SK-N-SH (cell line): Measurements from ENCODE around the gene BICD2. TPM values are rescaled to one million over a fixed set of nuclear protein-coding genes. Genes with fewer than 3 reads are reported as not detected.

Source experiments
- CHD2 ChIP-seq: fragments of 150-350 bp; IDR thresholded peaks from 2 replicates; pipeline ENCODE4 v1.6.1; 2018; ENCODE audit warnings: low read length; ENCODE audit not compliant: partially characterized antibody
- GABPA ChIP-seq: IDR thresholded peaks from 2 replicates; pipeline ENCODE4 v1.4.0; 2012; ENCODE audit warnings: low read depth, mild to moderate bottlenecking
- GATA2 ChIP-seq: sonication (generic); formaldehyde crosslinking; IDR thresholded peaks from 2 replicates; pipeline ENCODE4 v1.5.0; 2020; ENCODE audit warnings: mild to moderate bottlenecking, missing genetic modification reagents
- MEF2A ChIP-seq: IDR thresholded peaks from 2 replicates; pipeline ENCODE4 v1.4.0; 2012; ENCODE audit warnings: low read depth, borderline replicate concordance
- NFIC ChIP-seq: IDR thresholded peaks from 2 replicates; pipeline ENCODE4 v1.4.0; 2012; ENCODE audit warnings: borderline replicate concordance
- NRF1 ChIP-seq: IDR thresholded peaks from 2 replicates; pipeline ENCODE4 v1.6.1; 2012; ENCODE audit warnings: low read depth, mild to moderate bottlenecking, low read length
- POLR2AphosphoS5 ChIP-seq: IDR thresholded peaks from 2 replicates; pipeline ENCODE4 v1.6.1; 2012; ENCODE audit warnings: low read depth, low read length
- RAD21 ChIP-seq: IDR thresholded peaks from 2 replicates; pipeline ENCODE4 v1.6.1; 2012; ENCODE audit warnings: mild to moderate bottlenecking, low read length
- RFX5 ChIP-seq: IDR thresholded peaks from 2 replicates; pipeline ENCODE4 v1.6.1; 2012; ENCODE audit warnings: mild to moderate bottlenecking, improper control_type of control experiment, low read length
- RXRA ChIP-seq: IDR thresholded peaks from 2 replicates; pipeline ENCODE4 v1.4.0; 2012; ENCODE audit warnings: low read depth, mild to moderate bottlenecking, borderline replicate concordance
- SIN3A ChIP-seq: IDR thresholded peaks from 2 replicates; pipeline ENCODE4 v1.6.1; 2012; ENCODE audit warnings: low read depth, mild to moderate bottlenecking, low read length, moderate library complexity, borderline replicate concordance
- TCF12 ChIP-seq: IDR thresholded peaks from 2 replicates; pipeline ENCODE4 v1.4.0; 2012
- polyA plus RNA-seq, 3 experiments: library from polyadenylated mRNA; depleted of rRNA; stranded (reverse); fragments of >200 nt; gene quantifications; 2 replicates each; pipeline ENCODE4 v1.2.3, GENCODE V29; 2012
- TF ChIP-seq, protein P1 (sequence below): fragments of 200-600 bp; sonication (generic); IDR thresholded peaks from 2 replicates; pipeline ENCODE4 v1.6.1; 2017; ENCODE audit warnings: antibody characterized with exemption, mild to moderate bottlenecking, moderate library complexity
- TF ChIP-seq, protein P2 (sequence below): IDR thresholded peaks from 2 replicates; pipeline ENCODE4 v1.4.0; 2012; ENCODE audit warnings: low read depth, borderline replicate concordance
- TF ChIP-seq, protein P3 (sequence below): IDR thresholded peaks from 2 replicates; pipeline ENCODE4 v1.4.0; 2012; ENCODE audit warnings: low read depth, borderline replicate concordance
- TF ChIP-seq, protein P4 (sequence below): IDR thresholded peaks from 2 replicates; pipeline ENCODE4 v1.4.0; 2012; ENCODE audit warnings: low read depth
- TF ChIP-seq, protein P5 (sequence below): IDR thresholded peaks from 2 replicates; pipeline ENCODE4; 2012

BICD2 gene
- polyA plus RNA-seq, 1 of the 3 experiments (the other 2 are of a cell fraction): 19.6 TPM

DNA sequence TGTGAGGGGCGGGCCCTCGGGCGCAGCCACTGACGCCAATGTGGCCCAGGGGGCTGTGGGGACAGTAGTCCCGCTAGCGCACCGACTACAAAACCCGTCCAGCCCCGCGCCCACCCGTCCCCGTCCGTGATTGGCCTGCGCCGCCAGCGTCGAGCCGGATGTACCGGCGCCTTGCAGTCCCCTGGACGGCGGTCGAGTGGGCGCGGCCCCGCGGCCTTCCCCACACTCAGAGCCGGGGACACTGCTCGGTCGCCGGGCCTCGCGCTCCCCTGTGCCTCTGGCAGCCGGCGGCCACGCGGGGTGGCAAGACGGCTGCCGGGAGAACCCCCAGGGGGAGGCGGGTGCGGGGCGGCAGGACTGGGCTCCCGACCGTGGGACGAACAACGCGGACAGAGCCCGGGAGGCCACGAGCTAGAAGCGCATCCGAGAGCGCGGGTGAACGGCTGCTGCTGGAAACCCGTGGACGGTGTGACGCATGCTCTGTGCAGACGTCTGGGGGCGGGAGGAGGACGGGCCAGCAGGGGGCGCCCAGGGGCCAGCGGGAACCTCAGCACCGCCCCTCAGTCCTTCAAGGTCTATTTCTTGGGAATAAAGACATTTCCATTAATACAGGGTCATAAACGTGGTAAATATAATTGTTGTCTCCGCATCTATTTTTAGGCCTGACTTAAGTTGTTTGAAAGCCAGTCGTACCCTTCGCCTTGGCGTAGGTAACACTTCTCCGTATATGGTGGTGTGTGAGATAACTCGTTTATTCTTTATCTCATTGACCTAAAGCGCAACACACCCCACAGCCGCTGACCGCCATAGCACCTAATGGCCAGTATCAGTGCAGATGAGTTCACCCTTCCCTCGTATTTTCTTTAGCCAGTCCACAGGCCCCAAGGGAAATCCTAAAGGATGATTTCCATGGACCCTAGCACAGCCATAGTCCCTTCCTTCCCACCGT, 629 bp upstream of the BICD2 start (continued):
- TF ChIP-seq GABPA (peak; percentile 72), MEF2A (no peak), NFIC (no peak), CHD2 (peak; percentile 91), RAD21 (peak; percentile 52), NRF1 (peak; percentile 74), SIN3A (peak; percentile 78; the same call in 1 of the 2 replicates), TCF12 (peak; percentile 4; the same call in 1 of the 2 replicates), RFX5 (no peak), RXRA (no peak), POLR2AphosphoS5 (peak; percentile 89), GATA2 (CRISPR knock-in tag) (peak; percentile 13; the same call in 1 of the 2 replicates)
- TF ChIP-seq, protein P1, sequence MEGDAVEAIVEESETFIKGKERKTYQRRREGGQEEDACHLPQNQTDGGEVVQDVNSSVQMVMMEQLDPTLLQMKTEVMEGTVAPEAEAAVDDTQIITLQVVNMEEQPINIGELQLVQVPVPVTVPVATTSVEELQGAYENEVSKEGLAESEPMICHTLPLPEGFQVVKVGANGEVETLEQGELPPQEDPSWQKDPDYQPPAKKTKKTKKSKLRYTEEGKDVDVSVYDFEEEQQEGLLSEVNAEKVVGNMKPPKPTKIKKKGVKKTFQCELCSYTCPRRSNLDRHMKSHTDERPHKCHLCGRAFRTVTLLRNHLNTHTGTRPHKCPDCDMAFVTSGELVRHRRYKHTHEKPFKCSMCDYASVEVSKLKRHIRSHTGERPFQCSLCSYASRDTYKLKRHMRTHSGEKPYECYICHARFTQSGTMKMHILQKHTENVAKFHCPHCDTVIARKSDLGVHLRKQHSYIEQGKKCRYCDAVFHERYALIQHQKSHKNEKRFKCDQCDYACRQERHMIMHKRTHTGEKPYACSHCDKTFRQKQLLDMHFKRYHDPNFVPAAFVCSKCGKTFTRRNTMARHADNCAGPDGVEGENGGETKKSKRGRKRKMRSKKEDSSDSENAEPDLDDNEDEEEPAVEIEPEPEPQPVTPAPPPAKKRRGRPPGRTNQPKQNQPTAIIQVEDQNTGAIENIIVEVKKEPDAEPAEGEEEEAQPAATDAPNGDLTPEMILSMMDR: peak; percentile 97
- TF ChIP-seq, protein P2, sequence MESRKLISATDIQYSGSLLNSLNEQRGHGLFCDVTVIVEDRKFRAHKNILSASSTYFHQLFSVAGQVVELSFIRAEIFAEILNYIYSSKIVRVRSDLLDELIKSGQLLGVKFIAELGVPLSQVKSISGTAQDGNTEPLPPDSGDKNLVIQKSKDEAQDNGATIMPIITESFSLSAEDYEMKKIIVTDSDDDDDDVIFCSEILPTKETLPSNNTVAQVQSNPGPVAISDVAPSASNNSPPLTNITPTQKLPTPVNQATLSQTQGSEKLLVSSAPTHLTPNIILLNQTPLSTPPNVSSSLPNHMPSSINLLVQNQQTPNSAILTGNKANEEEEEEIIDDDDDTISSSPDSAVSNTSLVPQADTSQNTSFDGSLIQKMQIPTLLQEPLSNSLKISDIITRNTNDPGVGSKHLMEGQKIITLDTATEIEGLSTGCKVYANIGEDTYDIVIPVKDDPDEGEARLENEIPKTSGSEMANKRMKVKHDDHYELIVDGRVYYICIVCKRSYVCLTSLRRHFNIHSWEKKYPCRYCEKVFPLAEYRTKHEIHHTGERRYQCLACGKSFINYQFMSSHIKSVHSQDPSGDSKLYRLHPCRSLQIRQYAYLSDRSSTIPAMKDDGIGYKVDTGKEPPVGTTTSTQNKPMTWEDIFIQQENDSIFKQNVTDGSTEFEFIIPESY: no peak
- TF ChIP-seq, protein P3, sequence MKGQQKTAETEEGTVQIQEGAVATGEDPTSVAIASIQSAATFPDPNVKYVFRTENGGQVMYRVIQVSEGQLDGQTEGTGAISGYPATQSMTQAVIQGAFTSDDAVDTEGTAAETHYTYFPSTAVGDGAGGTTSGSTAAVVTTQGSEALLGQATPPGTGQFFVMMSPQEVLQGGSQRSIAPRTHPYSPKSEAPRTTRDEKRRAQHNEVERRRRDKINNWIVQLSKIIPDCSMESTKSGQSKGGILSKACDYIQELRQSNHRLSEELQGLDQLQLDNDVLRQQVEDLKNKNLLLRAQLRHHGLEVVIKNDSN: no peak
- TF ChIP-seq, protein P4, sequence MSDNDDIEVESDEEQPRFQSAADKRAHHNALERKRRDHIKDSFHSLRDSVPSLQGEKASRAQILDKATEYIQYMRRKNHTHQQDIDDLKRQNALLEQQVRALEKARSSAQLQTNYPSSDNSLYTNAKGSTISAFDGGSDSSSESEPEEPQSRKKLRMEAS: peak; percentile 72
- TF ChIP-seq, protein P5, sequence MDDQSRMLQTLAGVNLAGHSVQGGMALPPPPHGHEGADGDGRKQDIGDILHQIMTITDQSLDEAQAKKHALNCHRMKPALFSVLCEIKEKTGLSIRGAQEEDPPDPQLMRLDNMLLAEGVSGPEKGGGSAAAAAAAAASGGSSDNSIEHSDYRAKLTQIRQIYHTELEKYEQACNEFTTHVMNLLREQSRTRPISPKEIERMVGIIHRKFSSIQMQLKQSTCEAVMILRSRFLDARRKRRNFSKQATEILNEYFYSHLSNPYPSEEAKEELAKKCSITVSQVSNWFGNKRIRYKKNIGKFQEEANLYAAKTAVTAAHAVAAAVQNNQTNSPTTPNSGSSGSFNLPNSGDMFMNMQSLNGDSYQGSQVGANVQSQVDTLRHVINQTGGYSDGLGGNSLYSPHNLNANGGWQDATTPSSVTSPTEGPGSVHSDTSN: no peak
